Activated CD4-positive, alpha-beta T cell treated with anti-CD3 and anti-CD28 coated beads, Interleukin-2, amount 50 U/mL, for 4 hours (primary cell): ENCODE measurements around the gene MYO5C.

Source experiments
- DNase-seq, 2 experiments: peaks; one replicate each; pipeline ENCODE4 v3.0.0-alpha.2; 2020

Gene MYO5C

GRCh38 chr15:52295421-52296001 is at the start of gene MYO5C:
Gene MYO5C (minus strand): TSS chr15:52295804. CDS start chr15:52295636, 168 bp downstream.
- DNase-seq: no peak

- DNase-seq: no peak
Measured at GRCh38 chr15:52344592-52344991, 49.0 kb upstream of the MYO5C start.

- DNase-seq: no peak
Measured at GRCh38 chr15:52343831-52344230, 48.2 kb upstream of the MYO5C start.

- DNase-seq: no peak
Measured at GRCh38 chr15:52340093-52340492, 44.5 kb upstream of the MYO5C start.

- no peak for DNase-seq
Measured at GRCh38 chr15:52338891-52339290, 43.3 kb upstream of the MYO5C start.

- no peak for DNase-seq
Measured at GRCh38 chr15:52338058-52338457, 42.5 kb upstream of the MYO5C start.

GRCh38 chr15:52337198-52337853 is 41.7 kb upstream of the MYO5C start:
- no peak for DNase-seq

- no peak for DNase-seq
Measured at GRCh38 chr15:52336529-52336928, 40.9 kb upstream of the MYO5C start.

GRCh38 chr15:52334491-52335160 is 39.0 kb upstream of the MYO5C start:
- DNase-seq: no peak

- DNase-seq: peak; percentile 20 to 37
Measured at GRCh38 chr15:52331490-52332240, 36.1 kb upstream of the MYO5C start.

GRCh38 chr15:52329987-52330386 is 34.4 kb upstream of the MYO5C start:
- DNase-seq: no peak

- DNase-seq: no peak
Measured at GRCh38 chr15:52329150-52329549, 33.5 kb upstream of the MYO5C start.

GRCh38 chr15:52328680-52329079 is 33.1 kb upstream of the MYO5C start:
- no peak for DNase-seq

GRCh38 chr15:52326756-52327155 is 31.2 kb upstream of the MYO5C start:
- DNase-seq: no peak

GRCh38 chr15:52324109-52324508 is 28.5 kb upstream of the MYO5C start:
- no peak for DNase-seq

- no peak for DNase-seq
Measured at GRCh38 chr15:52318729-52319500, 23.3 kb upstream of the MYO5C start.

- DNase-seq: no peak
Measured at GRCh38 chr15:52317688-52318087, 22.1 kb upstream of the MYO5C start.

GRCh38 chr15:52317022-52317421 is 21.4 kb upstream of the MYO5C start:
- DNase-seq: no peak

GRCh38 chr15:52309154-52309548 is 13.5 kb upstream of the MYO5C start:
- no peak for DNase-seq

- no peak for DNase-seq
Measured at GRCh38 chr15:52308446-52309153, 13.0 kb upstream of the MYO5C start.

GRCh38 chr15:52307847-52308246 is 12.2 kb upstream of the MYO5C start:
- no peak for DNase-seq

GRCh38 chr15:52306270-52306669 is 10.7 kb upstream of the MYO5C start:
- no peak for DNase-seq
